Measurements from ENCODE around the gene ASCC1. TPM values are rescaled to one million over a fixed set of nuclear protein-coding genes. Genes with fewer than 3 reads are reported as not detected.
A peak's percentile ranks its signal among the peaks of the same experiment; 100 is the strongest.

Gene ASCC1
- total and polyA plus RNA-seq, 2 donors (not counting 1 experiment from before 2014, with no cell fraction given): 17.9 to 28.1 TPM

DNA sequence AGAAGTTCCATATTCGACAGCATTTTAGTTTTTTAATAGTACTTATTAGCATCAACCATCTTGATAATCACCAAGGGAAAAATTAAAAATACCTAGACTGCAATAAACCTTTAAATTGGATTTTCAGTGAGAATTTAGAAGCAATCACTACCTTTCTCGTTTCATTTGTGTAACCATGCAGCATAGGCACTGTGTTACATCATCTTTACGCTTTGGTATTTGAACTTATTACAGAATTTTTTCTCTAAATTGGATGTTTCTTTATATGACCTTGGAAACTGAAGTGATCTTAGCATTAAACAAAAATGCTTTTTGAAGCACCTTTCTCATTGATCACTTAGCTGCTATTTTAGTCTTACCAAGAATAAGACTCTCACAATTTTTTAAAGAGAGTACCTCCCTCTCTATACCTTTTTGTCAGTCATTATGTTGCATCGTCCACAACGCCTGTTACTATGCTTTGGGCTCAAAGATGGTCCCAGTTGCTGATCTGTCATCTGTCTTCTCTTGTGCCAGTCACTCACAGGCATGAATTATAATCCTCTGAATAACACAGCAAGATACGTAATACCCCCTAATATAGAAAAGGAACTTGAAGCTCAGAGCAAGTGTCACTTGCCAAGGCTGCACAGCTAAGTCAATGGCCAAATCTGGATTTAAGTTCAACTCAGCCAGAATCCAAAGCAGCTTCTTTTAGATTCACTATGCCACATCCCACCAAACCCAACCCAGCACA is 19.6 kb upstream of the ASCC1 start:
- peaks cover 13% of the 10 kb centered on the region for H3K79me2 ChIP-seq (ENCODE audit: control insufficient read depth, insufficient read depth, low read length)
- H3K27ac ChIP-seq (ENCODE audit: low read length in 2 of 2): peak overlapping the region in 1 of 2 donors; percentile 28
- no peaks in the 10 kb centered on the region for H3K9me3 ChIP-seq (ENCODE audit: control extremely low read depth in 1 of 3, control insufficient read depth in 2 of 3, insufficient read depth in 1 of 3, low read length in 2 of 3)
- no peak for DNase-seq
- ATAC-seq (ENCODE audit: low read depth): no peak
- no peak overlapping the region for H3K27ac Mint-ChIP-seq
- peaks cover 8% of the 10 kb centered on the region for H3K4me1 Mint-ChIP-seq
- intact Hi-C loops (cut with micrococcal nuclease): no loop called here
- H3K27me3 Mint-ChIP-seq: no peaks in the 10 kb centered on the region
- H4K20me1 ChIP-seq (ENCODE audit: control insufficient read depth, insufficient read depth, low read length, poor library complexity, severe bottlenecking): peaks cover 2% of the 10 kb centered on the region
- CTCF ChIA-PET: interaction anchor here (0.7 to 1.5 kb wide), 5 partner anchors 12 to 101 kb away, joined by 3 to 6 read pairs (median 4); no protein-coding TSS in a partner anchor
- no peaks in the 10 kb centered on the region for H3K9me3 Mint-ChIP-seq (ENCODE audit: insufficient read depth)
- peaks cover 0 to 6% of the 10 kb centered on the region in 2 donors for H3K4me1 ChIP-seq (ENCODE audit: control insufficient read depth in 2 of 2, insufficient read depth in 2 of 2, low read length in 2 of 2)
- 100% methylated on average over 3 of the region's 6 CpGs for WGBS (ENCODE audit: insufficient coverage)
- H3K4me2 ChIP-seq (replicated peaks; ENCODE audit: low read depth, low read length, poor library complexity, severe bottlenecking): no peak overlapping the region
- TF ChIP-seq EZH2 (IDR thresholded peaks at IDR 0.05; ENCODE audit: borderline replicate concordance, insufficient read depth, low read depth, low read length, poor library complexity, severe bottlenecking): no peak
- TF ChIP-seq, protein P1, sequence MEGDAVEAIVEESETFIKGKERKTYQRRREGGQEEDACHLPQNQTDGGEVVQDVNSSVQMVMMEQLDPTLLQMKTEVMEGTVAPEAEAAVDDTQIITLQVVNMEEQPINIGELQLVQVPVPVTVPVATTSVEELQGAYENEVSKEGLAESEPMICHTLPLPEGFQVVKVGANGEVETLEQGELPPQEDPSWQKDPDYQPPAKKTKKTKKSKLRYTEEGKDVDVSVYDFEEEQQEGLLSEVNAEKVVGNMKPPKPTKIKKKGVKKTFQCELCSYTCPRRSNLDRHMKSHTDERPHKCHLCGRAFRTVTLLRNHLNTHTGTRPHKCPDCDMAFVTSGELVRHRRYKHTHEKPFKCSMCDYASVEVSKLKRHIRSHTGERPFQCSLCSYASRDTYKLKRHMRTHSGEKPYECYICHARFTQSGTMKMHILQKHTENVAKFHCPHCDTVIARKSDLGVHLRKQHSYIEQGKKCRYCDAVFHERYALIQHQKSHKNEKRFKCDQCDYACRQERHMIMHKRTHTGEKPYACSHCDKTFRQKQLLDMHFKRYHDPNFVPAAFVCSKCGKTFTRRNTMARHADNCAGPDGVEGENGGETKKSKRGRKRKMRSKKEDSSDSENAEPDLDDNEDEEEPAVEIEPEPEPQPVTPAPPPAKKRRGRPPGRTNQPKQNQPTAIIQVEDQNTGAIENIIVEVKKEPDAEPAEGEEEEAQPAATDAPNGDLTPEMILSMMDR (IDR thresholded peaks at IDR 0.05): no peak
- H3K36me3 ChIP-seq (replicated peaks in 1 of 2; ENCODE audit: control extremely low read depth in 1 of 2, control insufficient read depth in 1 of 2, extremely low read depth in 1 of 2, insufficient read depth in 2 of 2, low read length in 1 of 2): peaks cover 8 to 45% of the 10 kb centered on the region in 2 experiments
- H3K4me3 Mint-ChIP-seq: no peak overlapping the region
- no peak overlapping the region for H2AFZ ChIP-seq (ENCODE audit: insufficient read depth, low read depth, low read length, poor library complexity, severe bottlenecking)
- no peak overlapping the region for H3K9ac ChIP-seq (ENCODE audit: low read length)
- H3K27me3 ChIP-seq (replicated peaks in 1 of 4; ENCODE audit: control extremely low read depth in 1 of 4, control insufficient read depth in 3 of 4, insufficient read depth in 4 of 4, low read length in 3 of 4): no peaks in the 10 kb centered on the region
- H3K4me3 ChIP-seq (ENCODE audit: control extremely low read depth in 1 of 5, extremely low read depth in 1 of 5, insufficient read depth in 1 of 5, low read depth in 2 of 5, low read length in 4 of 5): no peak overlapping the region
- POLR2A ChIA-PET: interaction anchor here (1.2 kb wide), 1 partner anchor 39 kb away, joined by 4 read pairs; no protein-coding TSS in a partner anchor

- H4K20me1 ChIP-seq (ENCODE audit: control insufficient read depth, insufficient read depth, low read length, poor library complexity, severe bottlenecking): peaks cover 13% of the 10 kb centered on the region
- H3K4me2 ChIP-seq (replicated peaks; ENCODE audit: low read depth, low read length, poor library complexity, severe bottlenecking): no peak overlapping the region
- intact Hi-C loops (cut with micrococcal nuclease): no loop called here
- H2AFZ ChIP-seq (ENCODE audit: insufficient read depth, low read depth, low read length, poor library complexity, severe bottlenecking): no peak overlapping the region
- no peaks in the 10 kb centered on the region for H3K27me3 ChIP-seq (replicated peaks in 1 of 4; ENCODE audit: control extremely low read depth in 1 of 4, control insufficient read depth in 3 of 4, insufficient read depth in 4 of 4, low read length in 3 of 4)
- ATAC-seq (ENCODE audit: low read depth) (no peak), DNase-seq (no peak)
- Mint-ChIP-seq H3K4me3 (no peak overlapping the region), H3K27me3 (no peaks in the 10 kb centered on the region), H3K4me1 (peaks cover 8% of the 10 kb centered on the region), H3K27ac (no peak overlapping the region), H3K9me3 (ENCODE audit: insufficient read depth) (no peaks in the 10 kb centered on the region)
- H3K4me1 ChIP-seq (ENCODE audit: control insufficient read depth in 2 of 2, insufficient read depth in 2 of 2, low read length in 2 of 2): peaks cover under 1 to 3% of the 10 kb centered on the region in 2 donors
- no peak overlapping the region for H3K9ac ChIP-seq (ENCODE audit: low read length)
- ChIA-PET POLR2A (interaction anchor here (0.7 kb wide), 1 partner anchor 26 kb away, joined by 3 read pairs; no protein-coding TSS in a partner anchor), CTCF (no interaction called here)
- H3K27ac ChIP-seq (ENCODE audit: low read length in 2 of 2): no peak overlapping the region
- H3K4me3 ChIP-seq (ENCODE audit: control extremely low read depth in 1 of 5, extremely low read depth in 1 of 5, insufficient read depth in 1 of 5, low read depth in 2 of 5, low read length in 4 of 5): no peak overlapping the region
- H3K79me2 ChIP-seq (ENCODE audit: control insufficient read depth, insufficient read depth, low read length): peaks cover 24% of the 10 kb centered on the region
- peaks cover 8 to 54% of the 10 kb centered on the region in 2 experiments for H3K36me3 ChIP-seq (replicated peaks in 1 of 2; ENCODE audit: control extremely low read depth in 1 of 2, control insufficient read depth in 1 of 2, extremely low read depth in 1 of 2, insufficient read depth in 2 of 2, low read length in 1 of 2)
- no peak for TF ChIP-seq EZH2 (IDR thresholded peaks at IDR 0.05; ENCODE audit: borderline replicate concordance, insufficient read depth, low read depth, low read length, poor library complexity, severe bottlenecking)
- TF ChIP-seq, protein P1 (IDR thresholded peaks at IDR 0.05): no peak
- 95% methylated on average over 6 of the region's 6 CpGs for WGBS (ENCODE audit: insufficient coverage)
- H3K9me3 ChIP-seq (ENCODE audit: control extremely low read depth in 1 of 3, control insufficient read depth in 2 of 3, insufficient read depth in 1 of 3, low read length in 2 of 3): no peaks in the 10 kb centered on the region
These were observed 18.6 kb upstream of the ASCC1 start for GRCh38 chr10:72234560-72235095.
